K562 (cell line): ENCODE results near the gene SUOX. TPM values are rescaled to one million over a fixed set of nuclear protein-coding genes. Genes with fewer than 3 reads are reported as not detected.
A peak's percentile ranks its signal among the peaks of the same experiment; 100 is the strongest.

Experiments
- CLOCK ChIP-seq: fragments of 250-450 bp; sonication (Bioruptor Pico); IDR thresholded peaks from 2 replicates; pipeline ENCODE4 v1.4.0; 2020; ENCODE audit warnings: mild to moderate bottlenecking, moderate library complexity, borderline replicate concordance
- ELF2 ChIP-seq: fragments of 250-450 bp; sonication (Bioruptor Pico); IDR thresholded peaks from 2 replicates; pipeline ENCODE4 v1.5.0; 2021; ENCODE audit warnings: mild to moderate bottlenecking
- GTF2E2 ChIP-seq: fragments of 200-800 bp; sonication (Bioruptor generic); IDR thresholded peaks from 2 replicates; pipeline ENCODE4 v1.6.1; 2016; ENCODE audit warnings: missing genetic modification characterization, missing compliant biosample characterization
- HMBOX1 ChIP-seq: sonication (generic); IDR thresholded peaks from 2 replicates; pipeline ENCODE4 v1.6.1; 2016
- MAFF ChIP-seq: IDR thresholded peaks from 2 replicates; pipeline ENCODE4 v1.6.1; 2012; ENCODE audit warnings: low read length, improper control_type of control experiment
- MEF2A ChIP-seq: IDR thresholded peaks from 2 replicates; pipeline ENCODE4 v1.6.1; 2011; ENCODE audit warnings: low read depth, mild to moderate bottlenecking, low read length, moderate library complexity; ENCODE audit not compliant: control insufficient read depth
- MTF1 ChIP-seq: fragments of 250-450 bp; sonication (Bioruptor Pico); IDR thresholded peaks from 2 replicates; pipeline ENCODE4 v1.9.0; 2021; ENCODE audit warnings: moderate library complexity, mild to moderate bottlenecking, inconsistent platforms, borderline replicate concordance
- NBN ChIP-seq: fragments of 450-650 bp; IDR thresholded peaks from 2 replicates; pipeline ENCODE4 v1.6.1; 2016; ENCODE audit warnings: low read depth, mild to moderate bottlenecking
- RAD51 ChIP-seq: fragments of 450-650 bp; IDR thresholded peaks from 2 replicates; pipeline ENCODE4 v1.7.1; 2016; ENCODE audit warnings: low read depth, mild to moderate bottlenecking, borderline replicate concordance
- RBM17 ChIP-seq: fragments of 200-400 bp; formaldehyde crosslinking; IDR thresholded peaks from 2 replicates; pipeline ENCODE4 v1.6.1; 2017; ENCODE audit warnings: low read depth, mild to moderate bottlenecking, low read length, borderline replicate concordance
- ZNF12 ChIP-seq: sonication (generic); formaldehyde crosslinking; IDR thresholded peaks from 2 replicates; pipeline ENCODE4 v1.4.0; 2020; ENCODE audit warnings: mild to moderate bottlenecking, missing genetic modification reagents
- ZNF318 ChIP-seq, 2 experiments: fragments of 450-650 bp; IDR thresholded peaks; 2 replicates each; pipeline ENCODE4 v1.6.1; 2016; ENCODE audit warnings: mild to moderate bottlenecking in 2 of 2, borderline replicate concordance in 1 of 2, low read depth in 1 of 2, moderate library complexity in 1 of 2
- ZNF717 ChIP-seq: fragments of 250-450 bp; sonication (Bioruptor Pico); IDR thresholded peaks from 2 replicates; pipeline ENCODE4 v1.5.0; 2021
- ZNF79 ChIP-seq: fragments of 250-450 bp; sonication (Bioruptor Pico); IDR thresholded peaks from 2 replicates; pipeline ENCODE4 v1.4.0; 2020; ENCODE audit warnings: low read depth, mild to moderate bottlenecking, moderate library complexity
- polyA plus RNA-seq, 8 experiments: library from polyadenylated mRNA; depleted of rRNA in 4 of 8; stranded (reverse) in 5 of 8; unstranded in 3 of 8; fragments of >200 nt; fragmentation: Nextera tagmentation in 2 of 8; fragmentation: Illumina TruSeq in 1 of 8; extraction: Ambion mirVana in 2 of 8; extraction: Trizol in 1 of 8; gene quantifications; 2 replicates each; pipeline versions ENCODE4 v1.2.1 to v1.2.3, GENCODE V29; 2011 to 2014; ENCODE audit warnings: inconsistent platforms in 1 of 8, missing spikeins in 1 of 8
- total RNA-seq, 7 experiments: library from RNA; depleted of rRNA in 6 of 7; stranded (reverse); fragments of >200 nt in 6 of 7; fragmentation: Illumina TruSeq in 2 of 7; extraction: Trizol in 2 of 7; gene quantifications; 2 replicates each; pipeline versions ENCODE4 v1.2.1 to v1.2.3, GENCODE V29; 2011 to 2021; ENCODE audit warnings: low replicate concordance in 1 of 7

The SUOX gene
- total and polyA plus RNA-seq, 9 of the 15 experiments (the other 6 are each of a cell fraction or from before 2014, with no cell fraction given), result 9.2 to 39.7 (median 25.4) TPM

GRCh38 chr12:55972911-55973598, 24.0 kb upstream of the SUOX start (continued):
- no peak for TF ChIP-seq RAD51
- TF ChIP-seq MEF2A, result no peak
- TF ChIP-seq MAFF, result no peak
- no peak for TF ChIP-seq ZNF717 (CRISPR knock-in tag)
- TF ChIP-seq ZNF79 (CRISPR knock-in tag), result no peak
- TF ChIP-seq NBN, result peak; percentile 94
- TF ChIP-seq RBM17, result no peak
- TF ChIP-seq ZNF318 (IDR thresholded peaks at IDR 0.05; ENCODE audit: borderline replicate concordance in 1 of 2, low read depth in 1 of 2), result peak in 1 of 2 experiments; percentile 54; a peak in 1 of 4 replicates
- TF ChIP-seq ZNF12, result no peak
- TF ChIP-seq MTF1 (CRISPR knock-in tag), result no peak
- TF ChIP-seq CLOCK (CRISPR knock-in tag), result no peak
- TF ChIP-seq GTF2E2 (tag), result 0 out of 2 replicates have a peak, but pooled peaks have one; percentile 32
- TF ChIP-seq ELF2 (CRISPR knock-in tag), result no peak
- no peak for TF ChIP-seq HMBOX1
